Activated effector memory CD4-positive, alpha-beta T cell treated with Interleukin-2 at 50 U/mL for 16 hours (primary cell): ENCODE measurements around the gene GPATCH4.
"Not testable (repeated sequence)": the region's sequence is repeated elsewhere in the genome, so short reads cannot be mapped to it uniquely, and the experiment has no call there.

ENCODE experiments used
- DNase-seq: peaks from one replicate; pipeline ENCODE4 v3.0.0-alpha.2; 2020

GPATCH4 gene

GRCh38 chr1:156626079-156626438 is 24.8 kb upstream of the GPATCH4 start:
- DNase-seq: no peak

DNA sequence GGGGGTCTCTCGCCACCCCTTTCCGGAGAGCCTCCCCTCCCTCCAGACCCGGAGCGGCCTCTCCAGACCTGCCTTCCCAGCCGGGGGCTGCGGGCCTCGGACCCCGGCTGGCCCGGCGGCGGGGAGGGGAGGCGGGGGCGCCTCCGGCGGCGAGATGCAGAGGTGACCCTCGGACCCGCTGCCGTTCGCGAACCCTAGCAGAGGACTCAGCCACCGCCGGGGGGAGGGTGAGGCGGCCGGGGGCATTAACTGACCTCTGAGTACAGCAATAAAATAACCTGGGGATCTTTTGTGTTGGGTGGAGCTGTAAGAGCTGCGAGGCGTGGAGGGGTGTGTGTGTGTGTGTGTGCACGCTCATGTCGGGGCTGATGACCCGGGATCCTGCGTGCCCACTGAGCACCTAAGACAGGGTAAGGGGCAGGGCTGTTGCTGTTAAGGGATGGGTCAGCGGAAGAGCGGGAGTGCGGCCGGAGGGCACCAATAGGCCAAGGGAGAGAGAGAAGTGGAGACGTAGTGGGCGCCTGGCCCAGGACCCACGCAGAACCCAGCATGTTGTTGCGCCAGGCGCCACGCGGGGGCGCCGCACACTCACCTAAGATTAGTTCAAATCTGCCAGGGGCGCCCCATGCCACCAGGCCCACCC is 24.3 kb upstream of the GPATCH4 start:
- DNase-seq: peak; percentile 41

DNA sequence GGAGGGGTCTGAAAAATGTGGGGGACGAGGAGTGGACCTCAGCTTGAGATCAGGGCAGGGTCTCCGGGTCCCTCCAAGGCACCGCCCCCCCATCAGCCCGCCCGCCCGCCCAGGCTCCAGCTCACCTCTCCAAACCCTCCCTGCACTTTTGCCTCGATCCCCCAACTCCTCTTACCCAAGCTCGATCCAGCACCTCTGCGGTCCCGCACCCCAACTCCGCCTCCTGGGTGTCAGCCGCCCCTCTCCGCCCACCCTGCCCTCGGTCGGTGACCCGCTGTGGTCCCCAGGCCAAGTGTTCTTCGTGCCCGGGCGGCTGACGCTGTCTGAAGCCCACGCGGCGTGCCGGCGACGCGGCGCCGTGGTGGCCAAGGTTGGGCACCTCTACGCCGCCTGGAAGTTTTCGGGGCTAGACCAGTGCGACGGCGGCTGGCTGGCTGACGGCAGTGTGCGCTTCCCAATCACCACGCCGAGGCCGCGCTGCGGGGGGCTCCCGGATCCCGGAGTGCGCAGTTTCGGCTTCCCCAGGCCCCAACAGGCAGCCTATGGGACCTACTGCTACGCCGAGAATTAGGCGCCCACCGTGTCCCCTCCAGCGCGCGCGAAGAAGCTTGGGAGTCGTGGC is 23.6 kb upstream of the GPATCH4 start:
- DNase-seq: no peak

- DNase-seq: no peak
These were observed 22.9 kb upstream of the GPATCH4 start for GRCh38 chr1:156623946-156624813.

DNA sequence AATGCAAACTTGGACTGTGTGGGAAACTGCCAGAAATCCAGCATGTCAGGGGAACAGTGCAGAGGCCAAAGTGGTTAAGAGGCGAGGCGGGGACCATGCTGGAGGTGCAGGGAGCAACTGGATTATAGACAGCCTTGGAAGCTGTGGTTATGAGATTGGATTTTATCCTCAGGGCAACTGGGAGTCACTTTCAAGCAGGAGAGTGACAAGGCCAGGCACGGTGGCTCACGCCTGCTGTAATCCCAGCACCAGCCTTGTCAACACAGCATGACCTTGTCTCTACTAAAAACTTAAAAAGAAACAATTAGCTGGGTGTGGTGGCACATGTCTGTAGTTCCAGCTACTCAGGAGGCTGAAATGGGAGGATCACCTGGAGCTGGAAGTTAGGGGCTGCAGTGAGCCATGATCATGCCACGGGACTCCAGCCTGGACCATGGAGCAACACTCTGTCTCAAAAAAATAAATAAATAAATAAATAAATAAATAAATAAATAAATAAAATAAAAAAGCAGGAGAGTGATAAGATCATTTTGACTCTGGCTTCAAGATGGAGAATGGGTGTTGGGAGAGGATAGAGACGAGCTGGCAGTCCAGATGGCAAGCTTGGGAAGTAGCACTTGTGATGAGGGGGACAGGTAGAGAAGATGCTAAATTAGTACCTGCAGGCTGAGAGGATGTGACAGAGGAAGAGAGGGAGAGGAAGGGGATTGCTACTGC is 21.5 kb upstream of the GPATCH4 start:
- DNase-seq: no peak

DNA sequence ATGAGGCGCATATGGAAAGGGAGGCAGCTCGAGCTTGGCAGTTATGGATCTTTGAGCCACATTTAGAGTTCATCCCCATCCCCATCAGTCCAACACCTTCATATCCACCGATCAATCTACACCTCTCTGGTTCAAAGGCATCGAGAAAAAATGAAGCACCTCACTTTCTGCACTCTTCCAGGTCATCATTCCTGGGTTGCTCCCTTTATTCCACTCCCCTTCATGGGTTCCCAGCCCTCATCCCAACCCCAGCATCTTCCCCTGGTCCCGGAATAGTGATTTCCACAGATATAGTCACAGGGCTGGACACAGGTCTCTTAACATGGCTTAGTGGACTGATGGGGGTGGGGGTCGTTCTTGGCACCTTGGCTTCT is 18.3 kb upstream of the GPATCH4 start:
- DNase-seq: no peak

DNA sequence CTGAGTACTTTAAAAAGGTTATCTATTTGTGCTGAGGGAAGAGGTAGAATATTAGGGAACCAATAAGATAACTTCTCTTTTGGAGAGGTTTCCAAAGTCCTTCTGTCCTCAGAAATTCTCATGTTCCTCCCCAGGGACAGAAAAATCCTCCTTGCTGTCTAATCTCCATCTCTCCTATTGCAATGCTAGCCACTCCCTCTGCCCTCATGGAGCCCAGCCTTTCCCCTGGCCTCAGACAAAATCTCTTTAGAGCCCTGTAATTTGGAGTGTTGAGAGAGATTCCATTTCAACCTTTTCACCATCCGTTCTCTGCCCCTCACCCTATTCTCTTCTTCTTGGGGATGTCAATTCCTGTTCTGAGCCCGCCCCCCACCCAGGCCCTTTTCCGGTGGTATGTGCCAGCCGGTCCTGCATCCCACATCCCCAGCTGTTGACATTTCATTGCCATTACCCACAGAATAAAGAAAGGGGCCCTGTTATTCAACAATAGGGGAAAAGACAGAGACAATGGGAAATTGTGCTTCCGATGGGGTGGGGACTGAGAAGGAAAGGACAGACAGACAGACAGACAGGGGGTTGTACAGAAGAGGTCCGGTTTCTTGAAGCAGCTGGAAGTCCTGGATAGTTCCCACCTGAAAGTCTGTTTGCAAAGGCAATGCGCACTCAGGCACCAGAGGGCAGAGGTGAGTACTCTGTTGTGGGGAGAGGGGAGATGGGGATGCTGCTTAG is 17.7 kb upstream of the GPATCH4 start, which contains the start of gene HAPLN2:
Gene HAPLN2 (plus strand): TSS at position 563 of the 729 bp plus-strand sequence. CDS start 4,076 bp downstream, outside the sequence.
- no peak for DNase-seq

DNA sequence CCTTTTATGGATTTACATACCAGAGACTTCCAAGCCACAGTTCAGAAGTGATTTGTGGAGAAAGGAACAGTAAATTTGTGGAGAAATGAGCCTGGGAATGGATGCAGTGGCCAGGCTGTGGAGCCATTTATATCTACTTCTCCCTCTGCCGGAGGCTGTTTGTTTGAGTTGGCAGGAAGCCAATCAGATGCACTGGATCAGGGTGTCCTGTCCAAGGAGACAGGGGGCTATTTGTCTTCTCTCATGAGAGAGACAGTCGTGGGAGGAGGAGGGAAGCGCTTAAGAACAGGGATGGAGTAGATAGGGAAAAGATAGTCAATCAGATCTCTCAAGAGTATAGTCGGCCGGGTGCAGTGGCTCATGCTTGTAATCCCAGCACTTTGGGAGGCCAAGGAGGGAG is 15.2 kb upstream of the GPATCH4 start:
- DNase-seq: no peak

GRCh38 chr1:156615946-156616345 is 14.7 kb upstream of the GPATCH4 start:
- DNase-seq: no peak

DNA sequence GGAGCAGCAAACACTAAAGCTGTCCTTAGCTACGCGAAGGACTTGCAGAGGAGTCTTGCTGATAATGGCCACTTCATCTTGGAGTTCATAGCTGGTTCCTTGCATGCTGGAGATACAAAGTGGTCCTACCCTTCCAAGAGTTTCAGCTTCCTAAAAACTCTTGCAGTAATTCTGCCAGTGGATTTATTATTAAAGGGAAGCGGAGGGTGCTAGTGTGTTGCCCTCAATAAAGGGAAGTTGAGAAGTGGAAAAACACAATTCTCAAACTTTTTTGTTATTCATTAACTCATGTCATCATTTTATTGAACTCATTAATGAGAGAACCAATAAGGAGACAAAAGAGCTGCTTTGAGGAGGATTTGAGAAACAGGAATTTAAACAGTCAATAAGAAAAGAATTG is 11.4 kb upstream of the GPATCH4 start:
- DNase-seq: no peak

- not testable (repeated sequence) for DNase-seq
These were observed 8.8 kb upstream of the GPATCH4 start for GRCh38 chr1:156610072-156610471.

- peak; percentile 33 for DNase-seq
These were observed 7.7 kb upstream of the GPATCH4 start for GRCh38 chr1:156608981-156609380.

DNA sequence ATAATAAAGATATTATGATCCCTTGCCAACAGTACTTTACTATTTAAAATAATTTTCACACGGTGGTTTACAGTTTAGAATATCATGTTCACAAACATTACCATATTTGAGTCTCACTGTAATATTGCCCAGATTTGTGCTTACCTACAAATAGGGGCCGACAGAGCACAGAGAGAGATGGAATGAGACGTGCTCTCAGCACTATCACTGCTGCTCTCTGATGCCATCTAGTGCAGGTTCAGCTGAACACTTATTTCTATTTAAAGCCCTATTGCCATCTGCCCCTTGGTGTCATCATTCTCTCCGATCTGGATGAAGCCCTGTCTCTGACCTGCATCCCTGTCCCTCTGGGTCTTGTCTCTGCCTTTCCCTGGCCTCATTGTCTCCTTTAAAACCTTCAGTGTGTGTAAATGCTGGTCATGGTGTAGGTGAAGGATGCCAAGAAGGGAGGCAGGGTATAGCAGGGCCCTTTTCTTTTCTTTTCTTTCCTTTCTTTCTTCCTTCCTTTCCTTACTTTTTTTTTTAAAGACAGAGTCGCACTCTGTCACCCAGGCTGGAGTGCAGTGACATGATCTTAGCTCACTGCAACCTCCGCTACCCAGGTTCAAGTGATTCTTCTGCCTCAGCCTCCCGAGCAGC is 6.9 kb upstream of the GPATCH4 start:
- peak; percentile 34 for DNase-seq

DNA sequence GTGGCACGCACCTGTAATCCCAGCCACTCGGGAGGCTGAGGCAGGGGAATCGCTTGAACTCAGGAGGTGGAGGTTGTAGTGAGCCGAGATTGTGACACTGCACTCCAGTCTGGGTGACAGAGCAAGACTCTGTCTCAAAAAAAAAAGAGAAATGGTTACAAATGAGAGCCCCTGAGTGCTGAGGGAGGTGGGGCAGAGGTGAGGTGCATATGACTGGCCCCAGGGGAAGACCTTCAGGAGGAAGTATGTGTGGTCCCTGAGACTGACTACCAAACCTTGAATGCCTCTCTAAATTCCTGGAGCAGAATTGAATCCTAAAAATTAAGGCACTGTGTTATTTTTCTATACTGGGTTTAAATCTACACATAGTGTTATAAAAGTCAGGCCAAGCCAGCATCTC is 6.1 kb upstream of the GPATCH4 start:
- DNase-seq: not testable (repeated sequence)

DNA sequence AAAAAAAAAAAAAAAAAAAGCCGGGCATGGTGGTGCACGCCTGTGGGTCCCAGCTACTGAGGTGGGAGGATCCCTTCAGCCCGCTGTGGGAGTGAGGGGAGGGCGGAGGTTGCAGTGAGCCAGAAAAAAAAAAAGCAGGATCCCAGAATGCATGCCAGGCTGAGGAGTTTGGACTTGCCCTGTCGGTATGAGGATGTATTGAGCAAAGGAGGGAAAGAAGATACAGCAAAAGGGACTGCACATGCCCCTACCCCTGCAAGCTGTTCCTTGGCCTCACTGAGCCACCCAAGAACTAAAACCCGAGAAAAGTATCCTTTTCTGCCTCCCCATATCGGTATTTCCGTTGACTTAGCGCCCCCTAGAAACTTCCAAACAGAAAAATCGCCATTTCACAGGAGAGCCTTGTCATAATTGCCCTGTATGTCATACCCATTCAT is 1.3 kb upstream of the GPATCH4 start:
- DNase-seq: no peak

DNA sequence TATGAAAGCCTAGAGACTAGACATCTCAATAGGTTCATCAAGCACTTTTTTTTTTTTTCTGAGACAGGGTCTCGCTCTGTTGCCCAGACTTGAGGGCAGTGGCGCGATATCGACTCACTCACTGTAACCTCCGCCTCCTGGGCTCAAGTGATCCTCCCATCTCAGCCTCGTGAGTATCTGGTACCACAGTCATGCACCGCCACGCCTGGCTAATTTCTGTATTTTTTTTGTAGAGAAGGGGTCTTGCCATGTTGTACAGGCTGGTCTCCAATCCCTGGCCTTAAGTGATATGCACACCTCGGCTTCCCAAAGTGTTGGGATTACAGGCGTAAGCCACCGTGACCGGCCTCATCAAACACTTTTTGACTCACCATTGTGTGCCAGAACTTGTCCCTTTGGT is 613 bp upstream of the GPATCH4 start:
- no peak for DNase-seq

GRCh38 chr1:156600733-156601121 is 552 bp downstream of the GPATCH4 start:
- no peak for DNase-seq

- no peak for DNase-seq
These were observed 1.5 kb downstream of the GPATCH4 start for GRCh38 chr1:156599811-156600210.

- DNase-seq: no peak
These were observed 2.4 kb downstream of the GPATCH4 start for GRCh38 chr1:156598731-156599432.

DNA sequence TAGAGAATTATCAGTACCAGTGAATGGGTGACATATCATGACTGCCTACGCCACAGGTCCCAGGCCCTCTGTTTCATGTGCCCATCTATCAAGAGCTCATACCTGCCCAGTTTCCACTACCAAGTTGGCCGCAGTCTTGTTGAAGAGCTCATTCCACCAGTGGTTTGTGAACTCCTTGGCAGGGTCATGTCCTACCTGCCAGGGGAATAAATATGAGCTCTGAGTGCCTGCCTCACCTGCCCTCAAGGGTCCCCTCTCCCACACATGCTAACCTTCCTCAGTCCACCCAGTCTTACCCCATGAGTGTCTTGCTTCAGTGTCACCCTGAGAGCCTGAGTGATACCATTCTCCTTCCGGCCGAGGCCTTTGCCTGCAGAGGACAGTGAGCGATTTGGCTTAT is 3.2 kb downstream of the GPATCH4 start:
- DNase-seq: no peak

DNA sequence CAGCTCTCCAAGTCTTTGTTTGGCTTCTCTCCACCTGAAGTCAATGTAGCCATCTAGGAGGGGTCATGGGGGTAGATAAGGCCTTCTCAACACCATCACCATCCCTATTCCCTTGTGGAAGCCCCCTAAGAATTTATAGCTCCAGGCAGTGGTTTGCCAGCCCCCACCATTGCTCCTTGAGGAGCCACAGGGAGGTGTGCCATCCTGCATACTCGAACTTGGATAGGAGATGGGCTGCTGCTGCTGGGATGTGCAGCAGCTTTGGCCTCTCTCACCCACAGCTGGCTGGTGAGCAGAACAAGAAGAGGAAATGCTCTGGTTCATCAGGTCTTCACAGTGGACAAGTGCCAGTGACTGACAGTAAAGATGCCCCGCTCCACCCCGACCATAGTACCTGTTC is 4.9 kb downstream of the GPATCH4 start:
- DNase-seq: no peak
